Left forelimb (tissue), 1 donor: ENCODE data around the gene NLRP1.

Experiments used
- DNase-seq: peaks from one replicate; pipeline ENCODE4 v3.0.0-alpha.2; 2018; ENCODE audit warnings: low spot score

The NLRP1 gene

GRCh38 chr17:5473906-5474305 lies 110.4 kb downstream of the NLRP1 start:
- DNase-seq, result no peak

GRCh38 chr17:5472511-5472910 lies 111.8 kb downstream of the NLRP1 start:
- DNase-seq, result no peak

- DNase-seq, result no peak
These were observed 116.2 kb downstream of the NLRP1 start for GRCh38 chr17:5468075-5468473.

GRCh38 chr17:5467416-5467815 lies 116.9 kb downstream of the NLRP1 start:
- no peak for DNase-seq

GRCh38 chr17:5466295-5466694 lies 118.0 kb downstream of the NLRP1 start:
- no peak for DNase-seq

GRCh38 chr17:5464717-5465507 lies 119.4 kb downstream of the NLRP1 start:
- DNase-seq, result no peak
